ENCODE measurements around the gene GINS3. TPM values are rescaled to one million over a fixed set of nuclear protein-coding genes. Genes with fewer than 3 reads are reported as not detected.
"Not testable (repeated sequence)": the region's sequence is repeated elsewhere in the genome, so short reads cannot be mapped to it uniquely, and the experiment has no call there.

GINS3 gene
- total RNA-seq, 1 donor from 2014 or later: 7.2 TPM

DNA sequence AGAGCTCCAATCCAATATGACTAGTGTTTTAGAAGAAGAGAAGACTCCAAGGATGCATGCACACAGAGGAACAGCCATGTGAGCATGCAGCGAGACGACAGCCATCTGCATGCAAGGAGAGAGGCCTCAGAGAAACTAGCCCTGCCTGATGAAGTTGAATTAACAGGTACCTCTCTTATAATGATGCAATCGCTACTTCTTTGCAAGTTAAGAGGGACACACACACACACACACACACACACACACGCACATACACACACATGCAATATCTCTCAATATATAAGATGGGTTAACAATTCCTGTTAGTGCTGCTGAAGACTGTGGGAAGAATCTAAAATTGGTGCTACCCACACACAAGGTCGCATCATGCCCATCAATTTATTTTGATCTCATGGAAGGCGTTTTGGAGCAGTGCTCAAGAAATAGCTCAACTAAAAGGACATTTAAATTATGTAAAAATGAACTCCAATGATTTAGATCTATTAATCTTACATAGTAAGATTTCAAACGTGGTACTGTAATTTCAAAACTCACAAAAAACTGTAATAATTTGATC lies 7.0 kb upstream of the GINS3 start:
- no peak for DNase-seq (ENCODE audit: extremely low read depth, low read depth, low spot score)

DNA sequence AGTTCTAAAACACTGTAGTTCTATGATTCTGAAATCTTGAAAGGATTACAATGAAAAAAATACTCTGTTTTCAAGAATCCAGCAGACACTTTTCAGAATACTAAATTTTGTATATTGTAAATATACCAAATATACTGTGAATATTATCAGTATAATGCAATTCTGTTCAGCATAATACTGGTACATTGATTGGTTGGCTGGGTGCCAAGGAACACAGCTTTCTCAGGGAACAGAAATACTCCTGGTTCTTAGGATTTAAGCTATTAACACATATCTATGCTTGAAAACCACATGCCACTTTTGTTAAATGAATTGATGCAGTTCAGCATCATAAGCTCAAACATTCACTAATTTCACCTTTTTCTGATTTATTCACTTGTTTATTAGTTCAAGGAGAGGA lies 2.5 kb upstream of the GINS3 start:
- DNase-seq (ENCODE audit: extremely low read depth, low read depth, low spot score): no peak

DNA sequence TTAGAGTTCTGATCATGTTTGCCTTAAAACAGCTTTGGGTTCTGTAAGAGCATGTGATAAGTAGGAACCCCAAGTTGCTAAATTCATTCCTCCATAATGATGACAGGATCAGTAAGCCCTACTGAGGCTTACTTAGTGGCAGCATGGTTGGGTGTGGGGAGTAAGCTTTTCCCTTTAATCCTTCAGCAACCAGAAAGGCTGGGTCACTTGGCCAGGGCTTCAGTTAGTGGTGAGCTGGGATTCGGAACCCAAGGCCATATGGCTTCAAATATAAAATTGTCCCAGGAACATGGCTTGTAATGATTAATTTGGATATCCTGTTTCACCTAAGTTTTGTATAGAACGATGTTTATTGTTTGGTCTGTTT lies 850 bp downstream of the GINS3 start:
- DNase-seq (ENCODE audit: extremely low read depth, low read depth, low spot score): no peak

DNA sequence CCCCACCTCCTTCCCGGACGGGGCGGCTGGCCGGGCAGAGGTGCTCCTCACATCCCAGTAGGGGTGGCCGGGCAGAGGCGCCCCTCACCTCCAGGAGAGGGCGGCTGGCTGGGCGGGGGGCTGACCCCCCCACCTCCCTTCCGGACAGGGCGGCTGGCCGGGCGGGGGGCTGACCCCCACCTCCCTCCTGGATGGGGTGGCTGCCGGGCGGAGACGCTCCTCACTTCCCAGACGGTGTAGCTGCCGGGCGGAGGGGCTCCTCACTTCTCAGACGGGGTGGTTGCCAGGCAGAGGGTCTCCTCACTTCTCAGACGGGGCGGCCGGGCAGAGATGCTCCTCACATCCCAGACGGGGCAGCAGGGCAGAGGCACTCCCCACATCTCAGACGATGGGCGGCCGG lies 4.6 kb downstream of the GINS3 start:
- not testable (repeated sequence) for DNase-seq (ENCODE audit: extremely low read depth, low read depth, low spot score)

DNA sequence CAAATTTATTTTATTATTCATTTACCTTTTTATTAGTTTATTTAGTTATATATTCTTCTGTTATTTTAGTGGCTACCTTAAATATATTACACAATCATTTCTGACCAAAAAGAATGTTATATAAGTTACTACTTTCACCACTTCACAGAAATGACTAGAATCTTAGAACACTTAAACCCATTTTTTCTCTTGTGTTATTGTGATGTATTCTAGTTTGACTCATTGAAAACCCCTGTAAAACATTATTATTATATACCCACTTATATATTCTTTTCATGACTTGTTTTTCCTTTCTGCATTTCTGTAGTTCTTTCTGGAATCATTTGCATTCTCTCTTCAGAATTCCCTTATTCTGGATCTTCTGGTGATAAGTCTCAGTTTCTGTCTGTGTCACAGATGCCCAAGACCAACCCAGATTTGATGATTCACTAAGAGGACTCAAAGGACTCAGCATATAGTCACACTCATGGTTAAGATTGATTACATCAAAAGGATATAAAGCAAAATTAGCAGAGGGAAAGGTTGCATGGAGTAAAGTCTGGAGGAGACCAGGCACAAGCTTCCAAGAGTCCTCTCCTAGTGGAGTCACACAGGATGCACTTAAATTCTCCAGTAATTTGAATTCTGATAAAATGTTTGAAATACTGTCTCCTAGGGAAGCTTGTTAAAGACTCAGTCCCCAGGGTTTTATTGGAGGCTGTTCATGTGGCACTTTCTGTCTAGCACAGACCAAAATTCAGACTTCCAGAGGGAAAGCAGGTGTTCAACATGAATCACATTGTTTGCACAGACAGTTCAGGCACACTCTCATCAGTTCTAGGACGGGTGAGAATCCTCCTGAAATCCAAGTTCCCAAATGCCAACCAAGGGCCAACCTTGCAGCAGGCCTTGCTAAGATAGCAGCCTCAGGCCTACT lies 7.7 kb downstream of the GINS3 start:
- no peak for DNase-seq (ENCODE audit: extremely low read depth, low read depth, low spot score)

DNA sequence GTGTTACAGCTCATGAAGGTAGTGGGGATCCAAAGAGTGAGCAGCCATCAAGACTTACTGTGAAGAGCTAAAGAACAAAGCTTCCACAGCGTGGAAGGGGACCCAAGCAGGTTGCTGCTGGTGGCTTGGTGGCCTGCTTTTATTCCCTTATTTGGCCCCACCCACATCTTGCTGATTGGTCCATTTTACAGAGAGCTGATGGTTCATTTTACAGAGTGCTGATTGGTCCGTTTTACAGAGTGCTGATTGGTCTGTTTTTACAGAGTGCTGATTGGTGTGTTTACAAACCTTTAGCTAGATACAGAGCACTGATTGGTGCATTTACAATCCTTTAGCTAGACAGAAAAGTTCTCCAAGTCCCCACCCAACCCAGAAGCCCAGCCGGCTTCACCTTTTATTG lies 9.0 kb downstream of the GINS3 start:
- not testable (repeated sequence) for DNase-seq (ENCODE audit: extremely low read depth, low read depth, low spot score)

DNA sequence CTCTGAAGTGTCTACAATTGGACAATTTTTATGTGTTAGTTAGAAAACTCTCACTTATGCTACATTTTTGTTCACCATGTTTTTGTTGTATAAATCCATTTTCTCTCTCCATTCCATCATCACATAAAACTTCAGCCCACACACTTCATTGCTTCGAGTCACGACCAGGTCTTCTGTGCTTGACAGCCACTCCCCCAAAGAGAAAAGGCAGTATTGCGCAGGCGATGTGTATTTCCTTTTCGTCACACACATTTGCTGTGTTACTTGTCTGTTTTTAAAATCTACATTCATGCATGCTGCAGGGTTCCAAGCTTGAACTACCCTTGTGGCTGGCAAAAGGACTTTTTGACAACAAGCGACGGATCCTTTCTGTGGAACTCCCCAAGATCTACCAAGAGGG lies 10.5 kb downstream of the GINS3 start:
- no peak for DNase-seq (ENCODE audit: extremely low read depth, low read depth, low spot score)

GRCh38 chr16:58409316-58409973 lies 17.2 kb downstream of the GINS3 start:
- no peak for DNase-seq (ENCODE audit: extremely low read depth, low read depth, low spot score)

DNA sequence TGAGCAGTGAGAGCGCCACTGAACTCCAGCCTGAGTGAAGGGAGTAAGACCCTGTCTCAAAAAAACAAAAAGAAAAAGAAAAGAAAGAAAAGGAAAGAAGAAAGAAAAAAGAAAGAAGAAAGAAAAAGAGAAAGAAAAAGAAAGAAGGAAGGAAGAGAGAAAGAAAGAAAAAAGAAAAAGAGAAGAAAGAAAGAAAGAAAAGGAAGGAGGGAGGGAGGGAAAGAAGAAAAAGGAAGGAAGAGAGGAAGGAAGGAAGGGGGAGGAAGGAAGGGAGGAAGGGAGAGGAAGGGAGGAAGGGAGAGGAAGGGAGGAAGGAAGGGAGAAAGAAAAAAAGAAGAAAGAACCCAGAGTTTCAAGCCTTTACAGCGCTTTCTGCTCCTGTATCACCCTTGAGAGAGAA lies 19.1 kb downstream of the GINS3 start:
- no peak for DNase-seq (ENCODE audit: extremely low read depth, low read depth, low spot score)

GRCh38 chr16:58411736-58412614 lies 19.7 kb downstream of the GINS3 start:
- DNase-seq (ENCODE audit: extremely low read depth, low read depth, low spot score): no peak

DNA sequence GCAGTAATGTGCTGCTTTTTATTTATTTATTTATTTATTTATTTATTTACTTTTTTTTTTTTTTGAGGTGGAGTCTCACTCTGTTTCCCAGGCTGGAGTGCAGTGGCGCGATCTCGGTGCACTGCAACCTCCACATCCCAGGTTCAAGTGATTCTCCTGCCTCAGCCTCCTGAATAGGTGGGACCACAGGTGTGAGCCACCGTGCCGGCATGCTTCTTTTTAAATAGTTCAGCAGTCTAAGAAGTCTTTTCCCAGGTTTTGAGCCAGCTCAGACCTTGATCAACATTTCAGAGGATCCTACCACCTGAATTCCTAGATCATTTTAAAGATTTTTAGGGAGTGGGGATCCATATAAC lies 20.3 kb downstream of the GINS3 start:
- DNase-seq (ENCODE audit: extremely low read depth, low read depth, low spot score): not testable (repeated sequence)

DNA sequence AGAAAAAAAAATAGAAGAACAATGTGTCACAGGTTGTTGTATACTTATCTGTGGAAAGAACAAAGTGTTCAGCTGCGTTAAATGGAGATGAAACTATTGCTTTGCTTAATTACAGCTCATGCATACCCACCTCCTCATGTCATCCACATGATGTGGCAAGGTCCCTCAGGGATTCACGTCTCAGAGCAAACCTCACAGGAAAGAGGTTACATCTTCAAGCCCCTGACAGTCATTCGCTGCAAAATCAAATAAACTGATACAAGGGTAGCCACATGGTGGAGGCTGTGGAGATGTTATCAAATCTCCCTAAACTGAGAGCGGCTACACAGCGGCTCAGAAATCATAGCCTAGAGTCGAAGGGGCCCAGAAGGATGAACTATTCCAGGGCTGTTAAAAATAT lies 21.1 kb downstream of the GINS3 start:
- no peak for DNase-seq (ENCODE audit: extremely low read depth, low read depth, low spot score)

DNA sequence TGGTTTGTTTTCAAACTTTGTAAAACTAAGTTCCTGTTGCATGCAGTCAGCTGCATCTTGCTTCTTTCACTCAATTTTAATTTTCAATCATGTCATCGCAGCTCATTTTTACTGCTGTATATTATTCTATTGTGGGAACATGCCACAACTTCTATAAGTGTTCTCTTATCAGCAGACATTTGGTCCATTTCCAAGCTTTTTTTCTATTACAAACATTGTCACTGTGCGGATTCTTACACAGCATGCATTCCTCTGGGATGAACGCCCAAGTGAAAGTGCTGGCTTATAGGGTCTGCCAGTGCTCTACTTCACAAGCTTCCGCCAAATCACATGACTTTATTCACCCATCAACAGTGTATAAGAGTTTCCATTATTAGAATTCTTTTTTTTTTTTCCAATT lies 22.7 kb downstream of the GINS3 start:
- no peak for DNase-seq (ENCODE audit: extremely low read depth, low read depth, low spot score)

GRCh38 chr16:58415961-58416360 lies 23.7 kb downstream of the GINS3 start:
- DNase-seq (ENCODE audit: extremely low read depth, low read depth, low spot score): not testable (repeated sequence)

DNA sequence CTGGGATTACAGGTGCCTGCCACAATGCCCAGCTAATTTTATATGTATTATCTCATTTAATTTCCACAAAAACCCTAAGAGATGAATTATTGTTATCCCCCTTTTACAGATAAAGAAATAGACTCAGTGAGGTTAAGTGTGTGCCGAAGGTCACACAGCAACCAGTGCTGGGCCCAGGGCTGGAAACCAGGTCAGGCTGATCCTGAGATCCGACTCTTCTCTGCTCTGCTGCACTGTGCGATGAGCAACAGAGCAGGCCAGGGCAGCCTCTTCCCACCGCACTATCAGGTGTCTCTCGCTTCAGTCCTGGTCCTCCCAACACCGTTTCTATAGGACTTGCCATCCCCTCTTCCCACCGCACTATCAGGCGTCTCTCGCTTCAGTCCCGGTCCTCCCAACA lies 24.8 kb downstream of the GINS3 start:
- DNase-seq (ENCODE audit: extremely low read depth, low read depth, low spot score): no peak

- no peak for DNase-seq (ENCODE audit: extremely low read depth, low read depth, low spot score)
Measured at GRCh38 chr16:58417600-58417999, 25.3 kb downstream of the GINS3 start.

GRCh38 chr16:58418026-58418425 lies 25.8 kb downstream of the GINS3 start:
- no peak for DNase-seq (ENCODE audit: extremely low read depth, low read depth, low spot score)

- DNase-seq (ENCODE audit: extremely low read depth, low read depth, low spot score): no peak
Measured at GRCh38 chr16:58418601-58419000, 26.3 kb downstream of the GINS3 start.

DNA sequence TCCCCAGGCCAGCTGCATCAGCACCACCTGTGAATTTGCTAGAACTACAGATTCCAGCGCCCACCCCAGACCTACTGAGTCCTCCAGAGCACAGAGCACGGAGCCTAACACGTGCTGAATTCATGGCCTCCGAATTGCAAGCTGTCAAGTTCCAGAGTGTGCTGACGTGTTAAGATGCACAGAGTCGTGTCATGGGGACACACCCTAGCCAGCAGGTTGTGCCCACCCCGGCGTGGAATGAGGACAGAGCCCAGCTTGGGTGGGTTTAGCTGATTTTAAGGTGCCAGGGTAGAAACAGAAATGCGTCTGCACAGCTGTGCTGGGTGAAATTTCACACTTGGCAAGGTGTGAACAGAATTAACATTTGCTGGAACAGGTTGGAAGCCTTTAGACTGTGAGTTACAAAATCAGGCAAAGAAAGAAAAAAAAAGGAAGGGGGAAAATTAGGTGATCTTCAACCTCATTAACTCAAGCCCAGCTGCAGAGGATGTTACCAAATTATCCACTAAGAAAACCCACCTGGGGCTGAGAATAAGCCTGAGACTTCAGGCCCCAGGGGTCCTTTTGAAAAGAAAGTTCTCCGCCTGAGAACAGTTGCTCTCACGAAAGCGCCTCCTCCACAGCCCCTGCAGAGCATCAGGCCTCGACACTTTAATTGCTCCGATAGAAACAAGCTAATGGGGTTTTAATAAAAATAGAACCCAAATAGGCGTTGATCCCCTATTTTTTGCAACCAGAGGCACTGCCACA lies 27.1 kb downstream of the GINS3 start:
- no peak for DNase-seq (ENCODE audit: extremely low read depth, low read depth, low spot score)

- no peak for DNase-seq (ENCODE audit: extremely low read depth, low read depth, low spot score)
Measured at GRCh38 chr16:58421059-58421458, 28.8 kb downstream of the GINS3 start.

All from glomerular endothelial cell (primary cell).